Measurements from ENCODE around the gene KCNG4. TPM values are rescaled to one million over a fixed set of nuclear protein-coding genes. Genes with fewer than 3 reads are reported as not detected.

The KCNG4 gene
- total RNA-seq, 1 donor from 2014 or later, result not detected

DNA sequence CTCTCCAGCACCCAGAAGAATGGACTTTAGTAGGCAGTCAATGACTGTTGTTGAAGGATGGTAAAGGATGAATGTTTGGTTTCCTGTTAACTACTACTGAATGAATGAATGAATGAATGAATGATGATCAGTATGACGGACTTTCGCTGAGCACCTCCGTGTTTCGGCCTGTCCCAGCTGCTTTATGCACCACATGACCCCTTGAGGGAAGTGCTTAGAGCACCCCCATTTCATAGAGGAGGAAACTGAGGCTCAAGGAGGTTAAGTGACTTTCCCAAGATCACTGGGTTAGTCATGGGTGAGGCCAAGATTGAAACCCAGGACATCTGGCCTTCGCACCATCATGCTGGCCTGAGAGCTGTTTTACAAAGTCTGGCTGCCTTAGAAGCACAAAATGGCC is 6.8 kb downstream of the KCNG4 start:
- TF ChIP-seq, protein P1, sequence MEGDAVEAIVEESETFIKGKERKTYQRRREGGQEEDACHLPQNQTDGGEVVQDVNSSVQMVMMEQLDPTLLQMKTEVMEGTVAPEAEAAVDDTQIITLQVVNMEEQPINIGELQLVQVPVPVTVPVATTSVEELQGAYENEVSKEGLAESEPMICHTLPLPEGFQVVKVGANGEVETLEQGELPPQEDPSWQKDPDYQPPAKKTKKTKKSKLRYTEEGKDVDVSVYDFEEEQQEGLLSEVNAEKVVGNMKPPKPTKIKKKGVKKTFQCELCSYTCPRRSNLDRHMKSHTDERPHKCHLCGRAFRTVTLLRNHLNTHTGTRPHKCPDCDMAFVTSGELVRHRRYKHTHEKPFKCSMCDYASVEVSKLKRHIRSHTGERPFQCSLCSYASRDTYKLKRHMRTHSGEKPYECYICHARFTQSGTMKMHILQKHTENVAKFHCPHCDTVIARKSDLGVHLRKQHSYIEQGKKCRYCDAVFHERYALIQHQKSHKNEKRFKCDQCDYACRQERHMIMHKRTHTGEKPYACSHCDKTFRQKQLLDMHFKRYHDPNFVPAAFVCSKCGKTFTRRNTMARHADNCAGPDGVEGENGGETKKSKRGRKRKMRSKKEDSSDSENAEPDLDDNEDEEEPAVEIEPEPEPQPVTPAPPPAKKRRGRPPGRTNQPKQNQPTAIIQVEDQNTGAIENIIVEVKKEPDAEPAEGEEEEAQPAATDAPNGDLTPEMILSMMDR (IDR thresholded peaks at IDR 0.05; ENCODE audit: insufficient read depth, low read length, poor library complexity, severe bottlenecking), result no peak
- DNase-seq (ENCODE audit: low read depth), result no peak
- Histone ChIP-seq H3K4me3 (ENCODE audit: low read depth, low read length) (no peak overlapping the region), H3K36me3 (ENCODE audit: control insufficient read depth, insufficient read depth, low read length) (no peaks in the 10 kb centered on the region), H3K27me3 (ENCODE audit: control insufficient read depth, insufficient read depth, low read length) (peaks cover 6% of the 10 kb centered on the region)

DNA sequence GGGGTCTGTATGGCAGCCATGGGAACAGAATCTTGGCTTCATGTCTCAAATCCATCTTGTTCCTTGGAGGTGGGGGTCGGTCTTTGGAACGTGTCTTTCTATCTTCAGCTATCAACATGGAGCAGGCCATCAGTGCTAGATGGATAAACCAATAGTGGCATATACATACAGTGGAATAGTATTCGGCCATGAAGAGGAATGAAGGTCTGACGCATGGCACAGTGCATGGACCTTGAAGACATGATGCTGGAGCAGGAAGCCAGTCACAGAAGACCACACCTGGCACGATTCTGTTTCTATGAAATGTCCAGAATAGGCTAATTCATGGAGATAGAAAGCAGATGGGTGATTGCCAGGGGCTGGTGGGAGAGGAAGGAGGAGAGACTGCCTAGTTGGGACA is 7.8 kb downstream of the KCNG4 start:
- no peak overlapping the region for H3K4me3 ChIP-seq (ENCODE audit: low read depth, low read length)
- TF ChIP-seq, protein P1 (IDR thresholded peaks at IDR 0.05; ENCODE audit: insufficient read depth, low read length, poor library complexity, severe bottlenecking), result no peak
- no peaks in the 10 kb centered on the region for H3K36me3 ChIP-seq (ENCODE audit: control insufficient read depth, insufficient read depth, low read length)
- peaks cover 3% of the 10 kb centered on the region for H3K27me3 ChIP-seq (ENCODE audit: control insufficient read depth, insufficient read depth, low read length)
- DNase-seq (ENCODE audit: low read depth), result no peak

DNA sequence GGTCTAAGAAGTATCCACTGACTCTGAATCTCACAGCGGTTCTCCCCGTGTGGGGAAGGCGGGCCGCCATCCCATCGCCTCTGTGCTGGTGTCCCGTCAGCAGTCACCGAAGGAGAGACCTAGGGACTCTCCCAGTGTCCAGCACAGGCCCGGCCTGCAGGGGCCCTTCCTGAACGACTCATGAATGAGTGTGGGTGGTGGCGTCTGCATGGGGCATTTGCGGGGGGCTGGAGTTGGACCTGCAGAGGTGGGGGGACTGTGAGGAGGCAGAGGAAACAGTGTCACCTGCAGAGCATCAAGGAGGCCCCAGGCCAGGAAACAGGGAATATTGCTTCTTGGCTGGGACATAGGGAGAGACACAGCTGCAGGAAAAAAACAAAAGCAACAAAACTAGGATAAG is 10.3 kb downstream of the KCNG4 start:
- DNase-seq (ENCODE audit: low read depth), result no peak
- Histone ChIP-seq H3K27me3 (ENCODE audit: control insufficient read depth, insufficient read depth, low read length) (no peaks in the 10 kb centered on the region), H3K4me3 (ENCODE audit: low read depth, low read length) (no peak overlapping the region), H3K36me3 (ENCODE audit: control insufficient read depth, insufficient read depth, low read length) (no peaks in the 10 kb centered on the region)
- TF ChIP-seq, protein P1 (IDR thresholded peaks at IDR 0.05; ENCODE audit: insufficient read depth, low read length, poor library complexity, severe bottlenecking), result no peak

DNA sequence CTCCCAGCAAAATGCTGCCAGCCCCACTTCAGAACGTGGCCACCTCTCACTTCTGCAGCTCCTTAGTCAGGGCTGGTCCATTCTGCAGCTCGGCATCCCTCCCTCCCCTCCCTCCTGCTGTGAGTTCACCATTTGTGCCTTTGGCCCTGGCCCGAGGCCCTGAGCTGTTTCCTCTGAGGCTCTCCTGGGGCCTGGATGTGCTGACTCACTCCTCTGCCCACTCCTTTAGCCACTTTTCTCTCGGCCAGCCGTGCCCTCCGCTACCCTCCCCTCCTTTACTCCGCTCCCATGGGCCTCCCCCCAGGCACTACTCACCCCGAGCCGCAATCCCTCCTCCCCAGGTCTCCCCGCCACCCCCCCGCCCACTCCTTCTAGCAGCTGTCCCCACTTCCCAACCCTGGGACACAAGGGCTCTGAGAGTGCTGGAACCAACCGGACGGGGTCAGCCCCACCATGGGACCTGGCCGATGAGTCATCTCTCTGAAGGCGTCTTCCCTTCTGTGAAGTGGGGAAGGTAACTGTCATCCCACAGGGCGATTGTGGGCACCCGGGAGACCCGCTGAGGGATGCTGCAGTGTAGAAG is 11.5 kb downstream of the KCNG4 start:
- Histone ChIP-seq H3K36me3 (ENCODE audit: control insufficient read depth, insufficient read depth, low read length) (no peaks in the 10 kb centered on the region), H3K4me3 (ENCODE audit: low read depth, low read length) (no peak overlapping the region), H3K27me3 (ENCODE audit: control insufficient read depth, insufficient read depth, low read length) (no peaks in the 10 kb centered on the region)
- TF ChIP-seq, protein P1 (IDR thresholded peaks at IDR 0.05; ENCODE audit: insufficient read depth, low read length, poor library complexity, severe bottlenecking), result no peak
- peak; percentile 67 for DNase-seq (ENCODE audit: low read depth)

DNA sequence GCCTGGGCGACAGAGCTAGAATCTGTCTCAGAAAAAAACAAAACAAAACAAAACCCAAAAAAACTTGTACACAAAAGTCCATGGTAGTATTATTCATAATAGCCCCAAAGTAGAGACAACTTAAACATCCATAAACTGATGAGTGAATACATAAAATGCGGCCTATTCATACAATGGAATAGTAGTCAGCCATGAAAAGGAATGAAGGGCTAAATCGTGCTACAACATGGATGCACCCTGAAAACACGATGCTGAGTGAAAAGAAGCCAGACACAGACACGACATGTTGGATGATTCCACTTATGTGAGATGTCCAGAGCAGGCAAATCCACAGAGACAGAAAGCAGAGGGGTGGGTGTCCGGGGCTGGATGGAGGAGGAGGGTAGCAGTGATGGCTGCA is 12.3 kb downstream of the KCNG4 start:
- Histone ChIP-seq H3K27me3 (ENCODE audit: control insufficient read depth, insufficient read depth, low read length) (no peaks in the 10 kb centered on the region), H3K36me3 (ENCODE audit: control insufficient read depth, insufficient read depth, low read length) (no peaks in the 10 kb centered on the region), H3K4me3 (ENCODE audit: low read depth, low read length) (no peak overlapping the region)
- TF ChIP-seq, protein P1 (IDR thresholded peaks at IDR 0.05; ENCODE audit: insufficient read depth, low read length, poor library complexity, severe bottlenecking), result no peak
- DNase-seq (ENCODE audit: low read depth), result no peak

DNA sequence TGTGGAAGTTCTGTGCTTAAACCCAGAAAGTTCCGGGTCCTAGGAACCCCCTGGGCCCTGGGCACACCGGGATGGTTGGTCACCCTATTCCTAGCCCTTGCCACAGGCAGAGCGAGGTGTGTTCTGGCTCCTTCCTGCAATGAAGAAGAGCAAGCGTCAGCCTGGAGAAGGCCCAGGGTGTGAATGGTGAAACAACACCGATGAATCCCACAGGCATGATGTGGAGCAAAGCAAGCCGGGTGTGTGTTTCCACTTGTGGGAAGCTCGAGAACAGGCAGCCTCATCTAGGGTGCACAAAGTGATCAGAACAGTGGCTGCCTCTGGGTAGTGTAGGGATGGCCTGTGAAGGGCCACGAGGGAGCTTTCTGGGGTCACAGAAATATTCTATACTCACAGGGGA is 13.8 kb downstream of the KCNG4 start:
- no peaks in the 10 kb centered on the region for H3K27me3 ChIP-seq (ENCODE audit: control insufficient read depth, insufficient read depth, low read length)
- H3K36me3 ChIP-seq (ENCODE audit: control insufficient read depth, insufficient read depth, low read length), result no peaks in the 10 kb centered on the region
- TF ChIP-seq, protein P1 (IDR thresholded peaks at IDR 0.05; ENCODE audit: insufficient read depth, low read length, poor library complexity, severe bottlenecking), result no peak
- no peak for DNase-seq (ENCODE audit: low read depth)
- no peak overlapping the region for H3K4me3 ChIP-seq (ENCODE audit: low read depth, low read length)

All from kidney epithelial cell (primary cell).